ENCODE results near the gene TDRD7.

- TF ChIP-seq CTCF (IDR thresholded peaks at IDR 0.05; ENCODE audit: insufficient read depth, low read length) (no peak), GABPA (IDR thresholded peaks at IDR 0.05; ENCODE audit: low read depth) (no peak), SPI1 (IDR thresholded peaks at IDR 0.05; ENCODE audit: borderline replicate concordance, low read depth) (no peak)
These were observed 112.5 kb downstream of the TDRD7 start for GRCh38 chr9:97524424-97524823.

All from HL-60 (cell line).